HEK293 (cell line): ENCODE data around the gene SRCIN1.
"Not testable (repeated sequence)": the region's sequence is repeated elsewhere in the genome, so short reads cannot be mapped to it uniquely, and the experiment has no call there.

Experiments
- HOXA7 ChIP-seq: sonication (generic); formaldehyde crosslinking; IDR thresholded peaks from 2 replicates; pipeline ENCODE4 v1.8.1; 2022; ENCODE audit warnings: missing genetic modification reagents, borderline replicate concordance
- KLF9 ChIP-seq: fragments of 450-650 bp; formaldehyde crosslinking; IDR thresholded peaks from 2 replicates; pipeline ENCODE4 v1.5.1; 2016; ENCODE audit warnings: missing biosample characterization, missing genetic modification characterization, low read depth
- REPIN1 ChIP-seq: fragments of 450-650 bp; formaldehyde crosslinking; IDR thresholded peaks from 2 replicates; pipeline ENCODE4 v1.5.1; 2017; ENCODE audit warnings: missing biosample characterization, missing genetic modification characterization, low read depth
- ZBTB21 ChIP-seq: fragments of 450-650 bp; formaldehyde crosslinking; IDR thresholded peaks from 2 replicates; pipeline ENCODE4 v1.5.1; 2017; ENCODE audit warnings: missing biosample characterization, missing genetic modification characterization
- ZNF274 ChIP-seq, 2 experiments: fragments of 200-500 bp in 1 of 2; fragments of 450-650 bp in 1 of 2; sonication (Bioruptor generic) in 1 of 2; formaldehyde crosslinking in 1 of 2; IDR thresholded peaks; 2 replicates each; pipeline versions ENCODE4 v1.5.1 to v1.6.1; 2014 to 2016; ENCODE audit warnings: borderline replicate concordance in 1 of 2, inconsistent platforms in 1 of 2, low read length in 1 of 2, missing biosample characterization in 1 of 2, missing genetic modification characterization in 1 of 2
- ZNF366 ChIP-seq: fragments of 450-650 bp; formaldehyde crosslinking; conservative IDR thresholded peaks from 2 replicates; pipeline ENCODE4 v1.5.1; 2016; ENCODE audit warnings: missing biosample characterization, missing genetic modification characterization
- ZNF423 ChIP-seq: fragments of 450-650 bp; formaldehyde crosslinking; IDR thresholded peaks from 2 replicates; pipeline ENCODE4 v1.5.1; 2016; ENCODE audit warnings: missing biosample characterization, missing genetic modification characterization
- ZNF555 ChIP-seq: fragments of 450-650 bp; formaldehyde crosslinking; conservative IDR thresholded peaks from 2 replicates; pipeline ENCODE4 v1.5.1; 2017; ENCODE audit warnings: missing biosample characterization, mild to moderate bottlenecking, missing genetic modification characterization, inconsistent platforms
- ZNF76 ChIP-seq: fragments of 450-650 bp; formaldehyde crosslinking; IDR thresholded peaks from 2 replicates; pipeline ENCODE4; 2016; ENCODE audit warnings: low read depth, missing biosample characterization, missing genetic modification characterization, borderline replicate concordance
- TF ChIP-seq, protein P1 (sequence below): fragments of 450-650 bp; formaldehyde crosslinking; IDR thresholded peaks from 2 replicates; pipeline ENCODE4 v1.5.1; 2016; ENCODE audit warnings: missing biosample characterization, missing genetic modification characterization
- TF ChIP-seq, protein P2 (sequence below): fragments of 450-650 bp; formaldehyde crosslinking; IDR thresholded peaks from 2 replicates; pipeline ENCODE4 v1.5.1; 2016; ENCODE audit warnings: missing biosample characterization, missing genetic modification characterization
- TF ChIP-seq, protein P3 (sequence below): fragments of 450-650 bp; formaldehyde crosslinking; IDR thresholded peaks from 2 replicates; pipeline ENCODE4 v1.5.1; 2016; ENCODE audit warnings: missing biosample characterization, missing genetic modification characterization
- TF ChIP-seq, protein P4 (sequence below): sonication (generic); formaldehyde crosslinking; IDR thresholded peaks from 2 replicates; pipeline ENCODE4 v1.8.1; 2022; ENCODE audit warnings: mild to moderate bottlenecking, moderate library complexity, missing genetic modification reagents

DNA sequence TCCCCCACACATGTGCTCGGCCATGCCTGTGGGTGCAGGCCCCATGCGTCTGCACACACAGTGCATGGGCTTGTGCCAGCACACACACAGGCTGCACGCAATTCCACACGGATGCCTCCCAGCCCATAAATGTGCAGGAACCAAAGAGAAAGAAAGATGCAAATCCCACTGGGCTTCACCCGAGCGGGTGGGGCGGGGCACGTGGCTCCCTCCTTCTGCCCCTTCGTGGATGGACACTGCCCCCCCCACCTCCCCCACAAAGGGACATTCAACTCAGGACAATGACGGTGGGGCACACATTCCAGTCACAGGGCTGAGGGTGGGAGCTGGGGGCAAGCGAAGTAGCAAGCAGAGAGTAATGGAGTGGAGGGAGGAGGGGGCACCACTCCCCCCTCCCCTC is 74.9 kb downstream of the SRCIN1 start:
- TF ChIP-seq, protein P1, sequence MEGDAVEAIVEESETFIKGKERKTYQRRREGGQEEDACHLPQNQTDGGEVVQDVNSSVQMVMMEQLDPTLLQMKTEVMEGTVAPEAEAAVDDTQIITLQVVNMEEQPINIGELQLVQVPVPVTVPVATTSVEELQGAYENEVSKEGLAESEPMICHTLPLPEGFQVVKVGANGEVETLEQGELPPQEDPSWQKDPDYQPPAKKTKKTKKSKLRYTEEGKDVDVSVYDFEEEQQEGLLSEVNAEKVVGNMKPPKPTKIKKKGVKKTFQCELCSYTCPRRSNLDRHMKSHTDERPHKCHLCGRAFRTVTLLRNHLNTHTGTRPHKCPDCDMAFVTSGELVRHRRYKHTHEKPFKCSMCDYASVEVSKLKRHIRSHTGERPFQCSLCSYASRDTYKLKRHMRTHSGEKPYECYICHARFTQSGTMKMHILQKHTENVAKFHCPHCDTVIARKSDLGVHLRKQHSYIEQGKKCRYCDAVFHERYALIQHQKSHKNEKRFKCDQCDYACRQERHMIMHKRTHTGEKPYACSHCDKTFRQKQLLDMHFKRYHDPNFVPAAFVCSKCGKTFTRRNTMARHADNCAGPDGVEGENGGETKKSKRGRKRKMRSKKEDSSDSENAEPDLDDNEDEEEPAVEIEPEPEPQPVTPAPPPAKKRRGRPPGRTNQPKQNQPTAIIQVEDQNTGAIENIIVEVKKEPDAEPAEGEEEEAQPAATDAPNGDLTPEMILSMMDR (tag by site-specific recombination) = not testable (repeated sequence)
- not testable (repeated sequence) for TF ChIP-seq HOXA7 (CRISPR knock-in tag); ZNF366; ZNF76 (tag by site-specific recombination); REPIN1 (tag by site-specific recombination); KLF9 (tag by site-specific recombination); ZNF555 (tag by site-specific recombination); ZNF423 (tag by site-specific recombination); ZBTB21; ZNF274 (IDR thresholded peaks at IDR 0.05; ENCODE audit: low read length); ZNF274 (tag by site-specific recombination; IDR thresholded peaks at IDR 0.05; ENCODE audit: borderline replicate concordance)
- TF ChIP-seq, protein P2, sequence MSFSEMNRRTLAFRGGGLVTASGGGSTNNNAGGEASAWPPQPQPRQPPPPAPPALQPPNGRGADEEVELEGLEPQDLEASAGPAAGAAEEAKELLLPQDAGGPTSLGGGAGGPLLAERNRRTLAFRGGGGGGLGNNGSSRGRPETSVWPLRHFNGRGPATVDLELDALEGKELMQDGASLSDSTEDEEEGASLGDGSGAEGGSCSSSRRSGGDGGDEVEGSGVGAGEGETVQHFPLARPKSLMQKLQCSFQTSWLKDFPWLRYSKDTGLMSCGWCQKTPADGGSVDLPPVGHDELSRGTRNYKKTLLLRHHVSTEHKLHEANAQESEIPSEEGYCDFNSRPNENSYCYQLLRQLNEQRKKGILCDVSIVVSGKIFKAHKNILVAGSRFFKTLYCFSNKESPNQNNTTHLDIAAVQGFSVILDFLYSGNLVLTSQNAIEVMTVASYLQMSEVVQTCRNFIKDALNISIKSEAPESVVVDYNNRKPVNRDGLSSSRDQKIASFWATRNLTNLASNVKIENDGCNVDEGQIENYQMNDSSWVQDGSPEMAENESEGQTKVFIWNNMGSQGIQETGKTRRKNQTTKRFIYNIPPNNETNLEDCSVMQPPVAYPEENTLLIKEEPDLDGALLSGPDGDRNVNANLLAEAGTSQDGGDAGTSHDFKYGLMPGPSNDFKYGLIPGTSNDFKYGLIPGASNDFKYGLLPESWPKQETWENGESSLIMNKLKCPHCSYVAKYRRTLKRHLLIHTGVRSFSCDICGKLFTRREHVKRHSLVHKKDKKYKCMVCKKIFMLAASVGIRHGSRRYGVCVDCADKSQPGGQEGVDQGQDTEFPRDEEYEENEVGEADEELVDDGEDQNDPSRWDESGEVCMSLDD (tag by site-specific recombination) = not testable (repeated sequence)
- TF ChIP-seq, protein P3, sequence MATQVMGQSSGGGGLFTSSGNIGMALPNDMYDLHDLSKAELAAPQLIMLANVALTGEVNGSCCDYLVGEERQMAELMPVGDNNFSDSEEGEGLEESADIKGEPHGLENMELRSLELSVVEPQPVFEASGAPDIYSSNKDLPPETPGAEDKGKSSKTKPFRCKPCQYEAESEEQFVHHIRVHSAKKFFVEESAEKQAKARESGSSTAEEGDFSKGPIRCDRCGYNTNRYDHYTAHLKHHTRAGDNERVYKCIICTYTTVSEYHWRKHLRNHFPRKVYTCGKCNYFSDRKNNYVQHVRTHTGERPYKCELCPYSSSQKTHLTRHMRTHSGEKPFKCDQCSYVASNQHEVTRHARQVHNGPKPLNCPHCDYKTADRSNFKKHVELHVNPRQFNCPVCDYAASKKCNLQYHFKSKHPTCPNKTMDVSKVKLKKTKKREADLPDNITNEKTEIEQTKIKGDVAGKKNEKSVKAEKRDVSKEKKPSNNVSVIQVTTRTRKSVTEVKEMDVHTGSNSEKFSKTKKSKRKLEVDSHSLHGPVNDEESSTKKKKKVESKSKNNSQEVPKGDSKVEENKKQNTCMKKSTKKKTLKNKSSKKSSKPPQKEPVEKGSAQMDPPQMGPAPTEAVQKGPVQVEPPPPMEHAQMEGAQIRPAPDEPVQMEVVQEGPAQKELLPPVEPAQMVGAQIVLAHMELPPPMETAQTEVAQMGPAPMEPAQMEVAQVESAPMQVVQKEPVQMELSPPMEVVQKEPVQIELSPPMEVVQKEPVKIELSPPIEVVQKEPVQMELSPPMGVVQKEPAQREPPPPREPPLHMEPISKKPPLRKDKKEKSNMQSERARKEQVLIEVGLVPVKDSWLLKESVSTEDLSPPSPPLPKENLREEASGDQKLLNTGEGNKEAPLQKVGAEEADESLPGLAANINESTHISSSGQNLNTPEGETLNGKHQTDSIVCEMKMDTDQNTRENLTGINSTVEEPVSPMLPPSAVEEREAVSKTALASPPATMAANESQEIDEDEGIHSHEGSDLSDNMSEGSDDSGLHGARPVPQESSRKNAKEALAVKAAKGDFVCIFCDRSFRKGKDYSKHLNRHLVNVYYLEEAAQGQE = not testable (repeated sequence)
- TF ChIP-seq, protein P4, sequence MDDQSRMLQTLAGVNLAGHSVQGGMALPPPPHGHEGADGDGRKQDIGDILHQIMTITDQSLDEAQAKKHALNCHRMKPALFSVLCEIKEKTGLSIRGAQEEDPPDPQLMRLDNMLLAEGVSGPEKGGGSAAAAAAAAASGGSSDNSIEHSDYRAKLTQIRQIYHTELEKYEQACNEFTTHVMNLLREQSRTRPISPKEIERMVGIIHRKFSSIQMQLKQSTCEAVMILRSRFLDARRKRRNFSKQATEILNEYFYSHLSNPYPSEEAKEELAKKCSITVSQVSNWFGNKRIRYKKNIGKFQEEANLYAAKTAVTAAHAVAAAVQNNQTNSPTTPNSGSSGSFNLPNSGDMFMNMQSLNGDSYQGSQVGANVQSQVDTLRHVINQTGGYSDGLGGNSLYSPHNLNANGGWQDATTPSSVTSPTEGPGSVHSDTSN (CRISPR knock-in tag) = not testable (repeated sequence)
